ENCODE data around the gene ZNFX1.
"Not testable (repeated sequence)": the region's sequence is repeated elsewhere in the genome, so short reads cannot be mapped to it uniquely, and the experiment has no call there.

- TF ChIP-seq ZFX (CRISPR knock-in tag; IDR thresholded peaks at IDR 0.05); TCF7L2 (IDR thresholded peaks at IDR 0.05; ENCODE audit: low read depth, low read length); HINFP (tag; conservative IDR thresholded peaks at IDR 0.05; ENCODE audit: low read depth); CTCF (IDR thresholded peaks at IDR 0.05 in 2 of 3, conservative IDR thresholded peaks at IDR 0.05 in 1 of 3; ENCODE audit: insufficient read depth in 2 of 3, low read depth in 1 of 3, low read length in 3 of 3); MYC (IDR thresholded peaks at IDR 0.05; ENCODE audit: low read depth, low read length); MYC (CRISPR knock-in tag; IDR thresholded peaks at IDR 0.05; ENCODE audit: borderline replicate concordance, low read depth); ZC3H11A (IDR thresholded peaks at IDR 0.05; ENCODE audit: low read depth, low read length); FOXP4 (CRISPR knock-in tag; IDR thresholded peaks at IDR 0.05; ENCODE audit: borderline replicate concordance); POLR2AphosphoS5 (IDR thresholded peaks at IDR 0.05; ENCODE audit: control insufficient read depth, insufficient read depth, low read depth, low read length); HCFC1 (IDR thresholded peaks at IDR 0.05; ENCODE audit: low read depth, low read length); ZNF592 (IDR thresholded peaks at IDR 0.05); ZNF311 (CRISPR knock-in tag; IDR thresholded peaks at IDR 0.05); CBFB (CRISPR knock-in tag; IDR thresholded peaks at IDR 0.05); TAF1 (IDR thresholded peaks at IDR 0.05; ENCODE audit: control insufficient read depth, extremely low read depth, insufficient read depth, low read length, severe bottlenecking): not testable (repeated sequence)
Measured at GRCh38 chr20:49192944-49193518, 84.8 kb downstream of the ZNFX1 start.
